Activated T-cell treated with anti-CD3 and anti-CD28 coated beads for 1 hour (primary cell): ENCODE results near the gene TMEM72.
A peak's percentile ranks its signal among the peaks of the same experiment; 100 is the strongest.

Source experiments
- DNase-seq: peaks from one replicate; pipeline ENCODE4 v3.0.0-alpha.2; 2020; ENCODE audit warnings: low read depth

TMEM72 gene

DNA sequence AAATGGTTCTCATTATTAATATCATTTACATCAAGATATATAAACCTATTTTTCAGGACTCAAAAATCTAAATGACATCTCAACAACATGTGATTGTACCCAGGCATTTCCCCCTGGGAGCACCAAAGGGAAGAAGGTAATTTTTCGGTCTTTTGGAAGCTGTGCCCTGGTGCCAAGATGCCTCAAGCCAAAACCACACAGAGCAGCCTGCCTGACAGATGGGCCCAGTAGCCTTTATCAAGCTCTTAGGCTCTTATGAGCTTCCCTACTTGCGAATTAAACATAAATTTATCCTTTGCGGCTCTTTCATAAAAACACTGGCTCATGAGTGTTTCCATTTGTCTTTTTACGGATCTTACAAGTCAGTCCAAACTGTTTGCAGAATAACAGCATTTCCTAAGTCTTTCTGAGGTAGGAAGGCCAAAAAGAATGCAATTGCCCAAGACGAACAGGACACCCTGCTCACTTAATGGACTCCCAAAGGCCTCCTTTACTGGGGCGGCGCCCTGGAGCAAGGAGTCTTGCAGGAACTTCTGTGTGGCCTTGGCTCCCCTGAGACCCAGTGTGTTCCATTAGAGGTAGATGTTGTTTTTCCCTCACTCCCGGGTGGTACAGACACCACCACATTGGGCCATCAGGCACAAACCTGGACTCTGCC lies 44.4 kb downstream of the TMEM72 start:
- no peak for DNase-seq

DNA sequence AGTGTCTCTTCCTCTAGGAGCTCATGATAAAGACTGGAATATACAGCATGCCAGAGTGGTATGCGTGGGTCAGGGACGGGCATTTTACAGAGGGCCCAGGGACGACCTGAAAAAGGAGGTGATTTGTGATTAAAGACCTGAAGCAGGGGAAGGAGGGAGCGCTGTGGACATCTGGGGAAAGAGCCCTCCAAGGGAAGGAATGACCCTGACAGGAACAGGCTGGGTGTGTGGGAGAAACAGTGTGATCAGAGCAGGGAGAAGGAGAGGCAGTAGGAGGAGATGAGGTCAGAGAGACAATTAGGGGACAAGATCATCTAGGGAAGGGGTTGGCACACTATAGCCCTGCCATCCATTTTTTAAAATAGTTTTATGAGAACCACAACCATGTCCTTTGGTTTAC lies 45.1 kb downstream of the TMEM72 start:
- no peak for DNase-seq

DNA sequence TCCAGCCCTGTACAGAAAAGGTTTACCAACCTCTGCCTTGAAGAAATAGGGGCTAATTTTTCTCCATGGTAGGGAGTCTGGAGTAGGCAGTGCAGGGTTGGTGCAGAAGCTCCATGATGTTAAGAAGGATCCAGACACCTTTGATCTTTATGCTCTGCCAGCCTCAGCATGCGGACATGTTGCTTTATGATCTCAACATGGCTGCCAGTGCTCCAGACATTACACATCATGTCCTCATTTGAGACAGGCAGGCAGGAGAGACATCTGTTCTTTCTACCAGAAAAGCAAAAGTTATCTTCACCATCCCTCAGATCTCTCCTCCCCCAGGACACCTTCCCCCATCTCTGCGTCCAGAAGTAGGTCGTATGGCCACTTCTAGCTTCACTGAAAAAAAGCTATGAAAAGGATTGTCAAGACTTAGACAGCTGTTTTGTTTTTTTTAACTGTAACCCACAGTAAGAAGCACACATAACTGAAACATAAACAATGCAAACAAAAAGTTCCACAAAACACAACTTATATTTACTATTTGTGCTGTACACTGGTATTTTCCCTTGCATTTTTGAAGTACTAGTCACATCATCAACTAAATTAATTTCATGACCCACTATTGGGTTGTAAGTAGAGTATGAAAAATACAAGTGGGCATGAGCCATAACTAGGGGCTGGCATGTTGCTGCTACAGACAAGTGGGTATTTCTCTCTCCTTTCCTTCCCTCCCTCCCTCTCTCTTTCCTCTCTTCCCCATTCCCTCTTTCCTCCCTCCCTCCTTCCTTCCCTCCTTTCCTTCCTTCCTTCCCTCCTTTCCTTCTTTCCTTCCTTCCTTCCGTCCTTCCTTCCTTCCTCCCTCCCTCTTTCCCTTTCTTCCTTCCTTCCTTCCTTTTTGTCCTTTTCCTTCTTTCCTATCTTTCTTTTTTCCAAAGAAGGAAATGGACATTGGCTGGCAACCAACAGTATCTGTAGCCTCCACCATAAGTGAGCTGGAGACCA lies 45.9 kb downstream of the TMEM72 start:
- no peak for DNase-seq

DNA sequence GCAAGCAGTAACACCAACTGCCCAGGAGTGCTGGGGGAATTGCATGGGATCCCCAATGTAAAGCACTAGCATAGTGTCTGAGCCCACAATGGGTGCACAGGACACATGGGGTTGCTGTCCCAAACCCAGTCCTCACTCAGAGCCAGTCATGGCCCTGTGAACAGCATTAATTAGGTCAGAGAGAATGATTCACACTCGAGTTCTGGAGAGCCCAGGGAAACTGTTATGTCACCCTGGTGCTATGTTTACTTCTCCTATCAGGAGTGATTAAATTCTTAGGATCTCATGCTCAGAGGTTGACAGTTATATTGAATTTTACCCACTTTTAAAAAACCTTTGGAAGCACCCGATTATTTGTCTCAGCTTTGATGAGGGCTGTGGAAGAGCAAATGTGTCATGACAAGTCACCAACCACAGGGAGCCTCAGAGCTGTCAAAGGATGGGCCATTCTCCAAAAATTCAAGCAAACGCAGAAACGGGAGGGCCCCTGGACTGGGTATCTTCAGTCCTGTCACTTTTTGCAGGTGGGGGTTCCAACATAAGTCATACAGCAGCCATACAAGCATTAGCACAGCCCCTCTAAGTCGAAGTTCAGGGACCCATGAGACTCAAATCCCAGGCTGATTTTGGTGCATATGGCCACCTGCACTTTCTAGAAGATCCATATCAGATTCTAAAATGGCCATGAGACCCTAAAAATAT lies 47.2 kb downstream of the TMEM72 start:
- DNase-seq: no peak

DNA sequence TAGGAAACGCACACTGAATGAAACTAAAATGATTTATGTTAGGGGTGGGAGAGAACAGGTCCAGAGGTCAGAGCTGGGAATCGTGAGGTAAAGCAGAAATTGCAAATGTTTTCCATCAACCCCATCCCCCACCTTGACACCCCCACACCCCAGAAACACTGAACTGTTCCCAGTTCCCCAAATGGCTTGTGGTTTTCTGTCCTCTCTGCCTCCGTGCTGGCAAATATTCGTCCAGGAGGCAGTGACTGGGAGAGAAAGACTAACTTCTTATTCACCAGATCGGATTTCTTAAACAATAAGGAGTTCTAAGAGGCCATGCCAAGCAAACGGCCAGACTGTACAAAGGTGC lies 47.7 kb downstream of the TMEM72 start:
- no peak for DNase-seq

DNA sequence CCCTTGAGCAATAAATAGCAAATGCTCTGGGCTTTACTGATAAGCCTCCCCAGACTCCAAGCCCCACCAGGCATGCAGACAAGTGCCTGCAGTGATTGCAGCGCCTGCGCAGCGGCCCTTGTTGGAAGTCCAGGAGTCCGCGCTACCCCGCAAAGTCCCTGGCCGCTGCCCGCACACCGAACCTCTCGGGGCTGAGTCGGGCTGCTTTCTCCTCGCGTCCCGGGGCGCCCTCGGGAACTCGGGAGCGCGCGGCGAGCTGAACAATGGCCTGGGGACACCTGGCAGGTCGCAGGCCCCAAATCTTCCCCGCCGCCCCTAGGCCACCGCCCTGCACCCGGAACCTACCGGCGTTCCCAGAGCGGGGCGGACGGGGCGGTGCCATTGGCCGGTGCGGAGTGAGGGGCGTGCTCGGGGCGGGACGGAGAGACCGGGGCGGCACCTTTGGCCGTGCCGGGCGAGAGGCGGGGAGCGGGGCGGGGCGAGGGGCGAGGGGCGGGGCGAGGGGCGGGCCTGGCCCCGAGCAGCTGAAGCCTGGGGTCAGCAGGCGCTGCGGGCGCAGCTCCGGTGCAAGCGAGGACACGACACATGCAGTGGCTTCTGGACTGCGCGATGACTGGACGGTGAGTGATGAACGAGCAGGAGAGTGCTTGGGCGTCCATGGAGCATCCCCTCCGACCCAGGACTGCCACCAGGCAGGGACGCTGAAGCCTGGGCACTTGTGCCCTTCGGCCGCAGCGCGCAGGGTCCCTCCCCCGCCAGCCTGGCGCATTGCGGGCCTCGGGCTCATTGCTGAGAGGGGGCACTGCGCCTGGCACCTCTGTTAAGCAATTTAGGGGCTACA lies 48.3 kb downstream of the TMEM72 start, which contains the start of gene RASSF4:
RASSF4 (plus strand) TSS at position 556 of the 841 bp plus-strand sequence. CDS start 10,401 bp downstream, outside the sequence.
- peak; percentile 92 for DNase-seq

DNA sequence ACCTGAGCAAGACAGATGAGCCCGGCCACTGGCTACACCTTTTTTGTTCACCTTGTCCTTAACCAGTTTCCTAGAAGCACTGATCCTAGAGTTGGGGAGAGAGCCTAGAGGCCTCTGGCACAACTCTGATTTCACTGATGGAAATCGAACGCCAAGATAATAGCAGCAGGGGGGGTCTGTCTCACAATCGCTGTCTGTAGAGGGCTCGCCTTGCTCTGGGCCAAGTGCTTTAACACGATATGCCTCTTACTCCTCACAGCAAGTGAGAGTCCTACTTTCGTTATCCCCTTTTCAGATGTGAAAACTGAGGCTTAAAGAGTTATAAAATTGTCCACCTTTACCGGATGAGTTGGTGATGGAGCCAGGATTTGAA lies 48.9 kb downstream of the TMEM72 start:
- DNase-seq: no peak

DNA sequence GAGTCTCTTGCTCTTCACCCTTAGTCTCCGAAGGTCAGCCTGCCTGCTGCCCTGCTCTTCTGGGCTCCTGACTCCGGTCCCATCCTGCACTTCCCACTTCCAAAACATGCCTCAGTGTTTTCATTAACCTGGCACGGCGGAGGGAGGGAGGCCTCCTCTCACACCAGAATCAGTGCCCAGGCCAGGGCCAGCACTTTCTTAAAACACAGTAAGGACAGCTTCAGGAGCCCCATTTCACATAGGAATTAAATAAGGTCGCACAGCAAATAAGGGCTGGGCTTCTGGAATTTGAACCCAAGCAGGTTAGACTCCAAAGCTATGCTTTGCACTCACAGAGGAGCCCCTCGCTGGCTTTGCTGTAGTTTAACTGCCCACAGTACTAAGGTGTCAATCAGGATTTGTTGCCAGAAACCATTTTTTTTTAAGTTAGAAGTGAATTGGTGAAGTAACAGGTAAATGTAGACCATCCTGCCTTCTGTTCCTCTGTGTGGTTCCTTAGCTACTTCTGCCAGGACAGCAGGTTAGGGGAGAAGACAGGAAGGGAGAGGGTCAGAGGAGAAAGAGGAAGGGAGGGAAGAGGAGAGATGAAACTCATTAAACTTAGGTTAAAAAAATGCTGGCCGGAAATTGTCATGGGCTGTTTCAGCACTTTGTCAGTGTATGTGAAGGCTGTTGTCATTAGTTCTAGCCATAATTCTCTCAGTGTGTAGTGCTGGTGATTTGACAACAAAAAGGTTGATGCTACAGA lies 49.5 kb downstream of the TMEM72 start:
- DNase-seq: no peak

DNA sequence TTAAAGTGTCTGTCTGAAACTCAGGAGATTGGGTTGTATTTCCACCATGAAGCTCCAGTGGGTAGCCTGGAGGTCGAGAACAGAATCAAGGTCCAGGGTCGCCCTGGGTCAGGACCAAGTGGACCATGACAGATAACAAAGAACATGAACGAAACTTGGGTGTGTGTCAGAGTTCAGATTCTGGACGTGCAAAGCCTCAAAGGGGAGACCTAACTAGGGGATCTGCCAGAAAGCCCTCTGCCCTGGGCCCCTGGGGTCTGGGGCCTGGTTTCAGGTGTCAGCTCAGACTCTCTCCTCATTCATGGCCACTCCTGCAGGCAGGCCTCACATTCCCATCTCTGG lies 50.1 kb downstream of the TMEM72 start:
- DNase-seq: no peak

DNA sequence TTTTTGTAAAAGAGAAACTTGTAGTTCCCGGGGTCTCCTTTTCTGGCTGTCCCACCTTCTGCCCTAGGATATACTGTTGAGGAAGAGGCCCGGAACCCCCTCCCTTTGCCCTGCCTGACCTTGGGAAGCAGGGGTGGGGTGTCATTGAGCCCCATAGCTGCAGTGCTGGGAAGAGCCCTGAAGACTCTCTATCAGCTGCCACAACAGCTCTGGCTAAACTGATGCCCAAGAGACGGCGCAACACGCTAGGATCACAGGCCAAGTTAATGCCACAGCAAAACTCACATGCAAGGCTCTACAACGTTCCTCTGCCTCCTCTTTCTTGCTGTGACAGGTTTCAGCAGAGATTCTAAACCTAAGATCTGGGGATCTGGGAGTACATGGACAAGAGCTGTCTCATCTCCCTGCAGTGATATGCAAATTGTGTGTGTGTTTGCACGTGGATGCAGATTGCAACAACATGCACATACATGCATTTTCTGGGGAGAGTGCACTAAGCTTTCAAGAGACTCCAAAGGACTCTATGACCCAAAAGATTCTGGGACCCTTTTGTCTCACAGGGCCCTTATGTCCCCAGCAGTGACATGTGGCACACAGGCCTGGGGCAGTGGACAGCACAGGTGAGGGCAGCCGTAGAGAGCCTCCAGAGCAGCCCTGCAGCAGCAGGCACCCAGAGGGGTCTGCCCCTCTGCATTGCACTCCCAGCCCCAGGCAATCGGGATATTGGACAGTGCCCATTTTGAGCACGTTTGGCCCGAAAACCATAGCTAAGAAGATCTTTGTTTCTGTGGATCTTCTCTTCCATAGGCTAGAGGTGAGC lies 51.0 kb downstream of the TMEM72 start:
- DNase-seq: no peak

DNA sequence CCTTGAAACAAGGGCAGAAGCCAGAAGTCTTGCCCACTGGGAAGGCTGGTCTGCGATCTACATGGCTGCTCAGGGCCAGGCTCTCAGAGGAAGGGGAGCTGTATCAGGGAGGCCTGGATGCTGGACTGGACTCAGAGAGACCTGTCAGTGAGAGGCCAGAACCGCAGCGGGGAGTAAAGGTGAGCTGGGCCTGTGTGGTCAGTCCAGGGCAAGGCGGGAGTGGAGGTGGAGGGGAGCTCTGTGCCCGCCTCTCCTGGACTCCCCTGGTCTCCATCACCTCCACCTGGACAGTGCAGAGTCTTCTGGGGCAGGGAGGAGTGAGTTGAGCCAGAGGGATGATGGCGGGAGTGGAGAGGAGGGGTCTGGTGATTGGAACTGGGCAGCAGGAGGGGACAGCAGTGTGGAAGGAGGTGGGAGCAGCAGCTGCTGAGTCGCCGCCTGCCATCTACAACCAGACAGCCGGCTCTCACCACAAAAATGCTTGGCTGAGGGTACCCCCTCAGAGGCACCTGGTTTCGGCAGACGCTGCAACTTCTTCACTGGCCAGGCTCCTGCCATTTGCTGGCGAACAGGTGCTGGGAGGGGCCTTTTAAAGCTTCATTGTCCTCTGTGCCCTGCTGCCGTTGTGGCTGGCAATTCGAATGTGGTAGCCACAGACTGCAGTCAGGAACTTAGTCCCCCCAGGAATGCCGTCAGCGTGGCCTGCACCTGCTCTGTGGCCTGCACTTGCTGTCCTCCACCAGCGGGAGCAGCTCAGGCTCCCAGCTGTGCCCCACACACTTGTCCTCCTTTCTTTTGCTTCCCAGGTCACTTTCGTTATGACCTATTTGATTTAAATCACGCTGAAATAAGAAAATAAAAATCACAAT lies 52.0 kb downstream of the TMEM72 start:
- no peak for DNase-seq

DNA sequence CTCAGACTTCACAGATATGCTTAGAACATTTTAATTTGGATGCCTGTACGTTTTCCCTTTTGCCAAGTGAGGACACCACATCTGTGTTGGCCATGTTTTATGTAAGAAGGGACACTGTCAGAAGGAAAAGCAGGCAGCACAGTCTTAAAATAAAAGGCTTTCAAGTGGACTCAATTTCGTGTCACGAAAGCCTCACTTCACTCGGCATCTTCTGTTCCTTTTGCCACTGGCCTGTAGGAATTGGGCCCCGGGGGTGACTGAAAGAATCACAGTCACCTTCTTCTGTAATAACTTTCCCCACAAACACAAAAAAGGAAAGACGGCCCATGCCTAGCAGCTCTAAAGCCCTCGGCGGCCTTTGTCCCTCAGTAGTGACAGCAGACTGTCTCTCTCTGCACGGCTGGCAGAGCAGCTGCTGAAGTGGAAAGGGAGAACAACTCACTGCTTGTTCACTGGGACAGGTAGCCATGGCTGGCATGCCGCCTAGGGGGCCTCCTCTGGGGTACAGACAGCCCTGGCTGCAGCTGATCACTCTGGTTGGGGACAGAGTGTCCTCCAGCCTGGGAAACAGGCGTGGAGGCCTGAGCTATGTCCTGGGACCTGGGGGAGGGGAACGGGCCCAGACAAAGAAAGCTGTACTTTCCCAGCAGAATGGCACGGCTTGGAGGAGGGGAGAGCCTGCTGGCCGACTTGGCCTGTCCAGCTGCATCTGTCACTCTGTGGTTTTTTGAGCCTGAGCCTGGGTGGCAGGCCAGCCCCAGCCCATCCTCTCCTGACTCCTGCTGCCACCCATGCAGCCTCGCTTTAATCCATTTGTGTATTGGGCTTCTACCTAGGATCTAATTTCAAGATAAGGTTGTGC lies 52.9 kb downstream of the TMEM72 start:
- DNase-seq: no peak

DNA sequence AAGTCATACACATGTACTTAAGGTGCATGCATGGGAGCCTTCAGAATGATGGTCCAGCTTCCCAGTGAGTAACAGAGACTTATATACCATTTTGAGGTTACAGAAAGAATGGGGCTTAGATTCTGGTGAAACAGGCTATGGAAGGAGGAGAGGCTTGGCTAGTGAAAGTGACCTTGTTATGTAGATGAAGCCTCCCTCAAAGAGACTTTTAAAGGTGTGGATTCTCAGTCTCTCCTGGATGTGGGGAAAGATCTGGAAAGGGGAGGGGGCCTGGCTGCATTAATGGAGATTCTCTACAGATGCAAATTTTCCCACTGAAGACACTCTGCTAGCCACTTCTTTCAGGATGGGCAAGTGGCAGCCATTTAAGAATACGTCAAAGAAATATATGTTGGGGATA lies 54.0 kb downstream of the TMEM72 start:
- no peak for DNase-seq

DNA sequence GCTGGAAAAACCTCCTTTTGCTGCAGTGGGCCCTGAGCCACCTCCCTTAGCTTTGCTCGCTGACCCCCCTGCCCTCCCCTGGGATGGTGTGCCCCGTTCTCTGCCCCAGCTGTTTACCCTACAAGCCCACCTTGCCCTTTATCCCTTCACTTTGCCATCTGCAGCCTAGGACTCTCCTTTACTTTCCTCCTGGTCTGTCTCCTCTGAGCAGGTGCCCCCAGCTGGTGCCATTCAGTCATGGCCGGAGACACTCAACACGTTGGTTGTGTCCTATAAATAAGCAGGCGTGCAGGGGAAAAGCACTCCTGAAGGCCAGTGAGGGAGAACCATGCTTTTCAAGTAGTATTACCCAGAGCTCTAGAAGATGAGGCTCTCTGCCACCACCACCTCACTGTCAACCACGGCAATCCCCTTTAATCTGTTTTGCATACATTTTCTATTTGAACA lies 54.5 kb downstream of the TMEM72 start:
- no peak for DNase-seq

DNA sequence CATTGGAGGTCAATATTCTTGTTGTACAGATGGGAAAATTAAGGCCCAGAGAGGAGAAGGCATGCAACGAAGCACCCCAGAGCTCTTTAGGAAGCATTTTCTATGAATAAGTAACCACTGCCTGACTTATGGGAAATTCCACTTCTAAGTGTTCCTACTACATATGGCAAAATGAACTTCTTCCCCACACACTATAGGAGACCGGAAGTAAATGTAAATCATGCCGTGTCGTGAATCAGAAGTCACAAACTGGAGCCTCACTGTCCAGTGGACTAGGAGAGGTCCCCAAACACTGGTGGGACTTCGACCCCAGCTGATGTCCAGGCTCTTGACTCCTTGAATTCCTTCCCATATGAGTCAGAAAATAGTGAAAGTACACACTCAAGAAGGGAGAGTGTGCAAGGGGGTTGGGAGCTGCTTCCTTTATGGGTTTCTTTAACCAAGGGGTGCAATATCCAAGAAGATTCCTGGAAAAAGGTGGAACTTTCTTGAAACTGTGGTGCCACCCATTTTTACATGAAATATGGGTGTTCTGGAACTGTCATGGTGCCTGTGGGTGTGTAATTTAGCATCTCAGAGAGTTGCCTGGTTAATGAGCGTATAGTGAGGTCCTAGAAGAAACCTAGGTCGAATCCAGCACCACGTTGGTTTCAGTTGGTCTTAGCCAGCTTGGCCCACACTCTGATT lies 55.1 kb downstream of the TMEM72 start:
- DNase-seq: no peak

DNA sequence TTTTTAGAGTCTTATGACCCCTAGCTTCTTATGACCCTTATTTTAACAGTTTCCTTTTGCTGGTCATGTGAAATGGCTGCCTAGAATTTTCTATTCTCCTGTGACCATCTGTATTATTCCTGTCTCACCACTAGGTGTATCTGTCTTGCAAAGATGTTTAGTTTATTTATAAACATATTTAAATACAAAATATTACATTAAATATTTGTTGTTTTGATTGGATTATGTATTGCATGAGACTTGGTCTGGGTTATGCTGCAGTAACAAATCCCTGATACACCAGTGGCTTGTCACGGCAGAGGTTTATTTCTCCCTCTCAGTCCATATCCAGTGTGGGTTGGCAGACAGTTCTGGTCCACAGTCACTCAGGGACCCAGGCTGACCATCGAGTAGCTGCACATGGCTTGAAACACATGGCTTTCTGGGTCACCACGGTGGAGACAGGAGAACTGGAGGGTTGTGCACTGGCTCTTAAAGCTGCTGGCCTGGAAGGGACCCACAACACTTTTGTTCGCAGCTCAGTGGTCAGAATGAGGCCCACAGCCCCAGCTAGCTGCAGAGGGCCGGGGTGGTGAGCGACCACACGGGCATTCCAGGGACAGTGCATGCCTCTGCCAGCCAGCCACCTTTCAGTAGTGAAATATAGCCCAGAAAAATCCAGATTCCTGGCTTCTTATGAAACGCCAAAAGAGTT lies 55.8 kb downstream of the TMEM72 start:
- DNase-seq: no peak

DNA sequence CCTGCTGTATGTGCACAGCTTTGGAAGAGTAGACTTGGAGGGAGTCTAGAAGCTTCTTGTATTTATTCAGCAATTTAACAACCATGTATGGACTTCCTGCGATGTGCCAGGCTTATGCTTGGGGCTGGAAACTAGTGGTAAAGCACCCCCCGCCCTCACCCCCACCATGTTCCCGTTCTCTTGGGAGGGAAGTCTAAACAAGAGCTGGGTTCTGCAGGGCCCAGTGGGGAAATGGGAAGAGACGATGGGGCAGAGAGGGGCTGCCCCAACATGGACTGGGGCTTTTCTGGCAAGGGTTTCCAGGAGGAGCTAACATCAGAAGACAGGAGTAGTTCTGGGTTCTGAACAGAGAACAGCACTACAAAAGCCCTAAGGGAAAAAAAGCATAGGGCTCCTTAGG lies 56.5 kb downstream of the TMEM72 start:
- DNase-seq: no peak
